Thyroid gland (tissue), 4 donors: ENCODE results near the gene PBX3. TPM values are rescaled to one million over a fixed set of nuclear protein-coding genes. Genes with fewer than 3 reads are reported as not detected.

Source experiments
- DNase-seq, 2 donors: peaks; one replicate each; pipeline ENCODE4 v3.0.0-alpha.2; 2019
- H3K27ac ChIP-seq, 3 donors: fragments of 200-600 bp; sonication (generic); 1 replicate in 2 of 3; 2 replicates in 1 of 3; pipeline ENCODE4 v1.5.1; 2016 to 2019; ENCODE audit warnings: mild to moderate bottlenecking in 1 of 3, moderate library complexity in 1 of 3
- H3K27me3 ChIP-seq: fragments of 200-600 bp; sonication (generic); one replicate; pipeline ENCODE4 v1.5.1; 2019
- H3K36me3 ChIP-seq, 2 donors: fragments of 200-600 bp; sonication (generic); one replicate each; pipeline ENCODE4 v1.5.1; 2016 to 2019
- H3K4me1 ChIP-seq, 2 donors: fragments of 200-600 bp; sonication (generic); one replicate each; pipeline ENCODE4 v1.5.1; 2017 to 2019
- H3K4me3 ChIP-seq, 3 donors: fragments of 200-600 bp; sonication (generic); replicated peaks in 1 of 3; 1 replicate in 2 of 3; 2 replicates in 1 of 3; pipeline ENCODE4 v1.5.1; 2016; ENCODE audit warnings: mild to moderate bottlenecking in 1 of 3
- H3K9me3 ChIP-seq: fragments of 200-600 bp; sonication (generic); one replicate; pipeline ENCODE4 v1.5.1; 2017
- CTCF ChIP-seq, 6 experiments: fragments of 200-600 bp in 3 of 6; fragments of 450-650 bp in 3 of 6; sonication (generic) in 3 of 6; IDR thresholded peaks; one replicate each; pipeline ENCODE4 v1.5.1; 2016 to 2019; ENCODE audit warnings: antibody characterized with exemption in 6 of 6, mild to moderate bottlenecking in 2 of 6, inconsistent platforms in 1 of 6, moderate library complexity in 1 of 6
- POLR2A ChIP-seq, 2 donors: fragments of 450-650 bp; IDR thresholded peaks; one replicate each; pipeline ENCODE4 v1.6.1; 2017; ENCODE audit warnings: antibody characterized with exemption in 2 of 2, mild to moderate bottlenecking in 2 of 2, moderate library complexity in 1 of 2
- WGBS, 2 donors: methylation state at CpG; one replicate each; pipeline ENCODE4 v1.1.5; 2017; 5-methylcytosine and 5-hydroxymethylcytosine counted together
- intact Hi-C: fragments of 100-400 bp; cut with DNase I; formaldehyde crosslinking; loops from one replicate; pipeline ENCODE4 v1.15.1; 2023
- total RNA-seq, 4 donors: library from RNA; depleted of rRNA; stranded (reverse); fragments of >200 nt; gene quantifications; one replicate each; pipeline ENCODE4 v1.2.3, GENCODE V29; 2016

Gene PBX3
- total RNA-seq, 4 donors from 2014 or later, result 68.5 to 108 (median 71.3) TPM

GRCh38 chr9:125807079-125807478 is 59.9 kb downstream of the PBX3 start:
- Histone ChIP-seq H3K9me3 (no peaks in the 10 kb centered on the region), H3K4me3 (no peak overlapping the region), H3K27me3 (no peaks in the 10 kb centered on the region), H3K27ac (no peak overlapping the region), H3K36me3 (no peaks in the 10 kb centered on the region), H3K4me1 (peaks cover 10 to 28% of the 10 kb centered on the region in 2 donors)
- no peak for DNase-seq
- WGBS, 2 donors, result 94 to 98% methylated on average over 3 of the region's 3 CpGs
- no peak for TF ChIP-seq POLR2A (IDR thresholded peaks at IDR 0.05)
- no peak for TF ChIP-seq CTCF (IDR thresholded peaks at IDR 0.05)
- intact Hi-C loops, result no loop called here

- H3K36me3 ChIP-seq, result no peaks in the 10 kb centered on the region
- H3K27me3 ChIP-seq, result no peaks in the 10 kb centered on the region
- H3K9me3 ChIP-seq, result no peaks in the 10 kb centered on the region
- TF ChIP-seq CTCF (IDR thresholded peaks at IDR 0.05) (no peak), POLR2A (IDR thresholded peaks at IDR 0.05) (no peak)
- no peak overlapping the region for H3K4me3 ChIP-seq
- intact Hi-C loops, result no loop called here
- H3K4me1 ChIP-seq, result peaks cover 10 to 26% of the 10 kb centered on the region in 2 donors
- no peak overlapping the region for H3K27ac ChIP-seq
- DNase-seq, result no peak
These were observed 63.0 kb downstream of the PBX3 start for GRCh38 chr9:125810161-125810560.

- Histone ChIP-seq H3K36me3 (no peaks in the 10 kb centered on the region), H3K27me3 (no peaks in the 10 kb centered on the region), H3K27ac (no peak overlapping the region), H3K4me3 (no peak overlapping the region), H3K4me1 (peaks cover 10 to 23% of the 10 kb centered on the region in 2 donors), H3K9me3 (no peaks in the 10 kb centered on the region)
- intact Hi-C loops, result no loop called here
- TF ChIP-seq POLR2A (IDR thresholded peaks at IDR 0.05) (no peak), CTCF (IDR thresholded peaks at IDR 0.05) (no peak)
- 93 to 97% methylated on average over 3 of the region's 3 CpGs for WGBS, 2 donors
- DNase-seq, result no peak
These were observed 63.8 kb downstream of the PBX3 start for GRCh38 chr9:125811002-125811401.

- Histone ChIP-seq H3K9me3 (no peaks in the 10 kb centered on the region), H3K36me3 (no peaks in the 10 kb centered on the region), H3K27me3 (no peaks in the 10 kb centered on the region), H3K27ac (no peak overlapping the region), H3K4me3 (no peak overlapping the region), H3K4me1 (peaks cover 10% of the 10 kb centered on the region in 2 donors)
- no peak for DNase-seq
- intact Hi-C loops, result no loop called here
- 97 to 98% methylated on average over 6 of the region's 6 CpGs for WGBS, 2 donors
- TF ChIP-seq POLR2A (IDR thresholded peaks at IDR 0.05) (no peak), CTCF (IDR thresholded peaks at IDR 0.05) (no peak)
These were observed 65.2 kb downstream of the PBX3 start for GRCh38 chr9:125812403-125812802.

GRCh38 chr9:125815568-125815967 is 68.4 kb downstream of the PBX3 start:
- intact Hi-C loops, result no loop called here
- 92 to 97% methylated on average over 1 of the region's 1 CpG for WGBS, 2 donors
- peaks cover 0 to 7% of the 10 kb centered on the region in 2 donors for H3K4me1 ChIP-seq

More at GRCh38 chr9:125815568-125815967, 68.4 kb downstream of the PBX3 start:
- H3K27ac ChIP-seq, result no peak overlapping the region
- no peaks in the 10 kb centered on the region for H3K9me3 ChIP-seq
- H3K36me3 ChIP-seq, result no peaks in the 10 kb centered on the region
- H3K27me3 ChIP-seq, result no peaks in the 10 kb centered on the region
- H3K4me3 ChIP-seq, result no peak overlapping the region
- DNase-seq, result no peak
- TF ChIP-seq POLR2A (IDR thresholded peaks at IDR 0.05) (no peak), CTCF (IDR thresholded peaks at IDR 0.05) (no peak)
